ENCODE results near the gene PSMB5. TPM values are rescaled to one million over a fixed set of nuclear protein-coding genes. Genes with fewer than 3 reads are reported as not detected.

The PSMB5 gene
- total and polyA plus RNA-seq, 2 of the 13 experiments (the other 11 are each of a cell fraction or from before 2014, with no cell fraction given) = 705 to 871 TPM

DNA sequence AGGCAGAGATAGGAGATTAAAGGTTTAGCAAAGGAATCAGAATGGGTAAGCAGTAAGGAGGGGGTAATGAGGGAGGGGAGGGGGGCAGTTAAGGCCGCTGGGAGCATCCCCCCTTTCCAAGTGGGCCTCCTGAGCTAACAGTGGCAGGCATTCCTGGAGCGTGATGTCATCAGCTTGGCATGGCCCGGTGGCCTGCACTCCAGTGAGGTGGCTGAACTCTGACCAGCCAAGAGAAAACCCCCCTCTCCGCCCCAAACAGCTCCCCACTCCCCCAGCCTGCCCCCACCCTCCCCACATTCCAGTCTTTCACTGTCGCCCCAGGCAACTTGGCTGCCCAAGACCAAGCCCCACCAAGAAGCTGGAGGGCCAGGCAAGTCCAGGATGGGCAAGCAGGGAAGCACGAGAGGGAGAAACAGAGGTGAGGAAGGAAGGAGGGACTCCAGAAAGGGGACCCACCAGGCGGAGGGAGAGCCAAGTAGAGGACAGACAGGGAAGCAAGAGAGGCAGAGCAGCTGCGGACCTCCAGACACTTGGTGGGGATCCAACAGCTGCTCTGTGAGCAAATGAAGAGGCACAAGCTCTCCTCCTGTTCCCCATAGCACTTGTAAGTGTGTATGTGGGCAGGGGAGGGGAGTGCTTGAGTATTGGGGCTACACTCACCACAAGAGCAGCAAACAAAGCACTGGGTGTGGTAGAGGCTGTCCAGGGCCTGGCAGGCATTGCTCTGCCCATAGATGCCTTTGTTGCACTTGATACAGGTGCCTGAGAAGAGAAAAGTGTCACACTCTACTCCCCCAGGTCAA is 56.8 kb downstream of the PSMB5 start (continued):
- TF ChIP-seq, protein P1, sequence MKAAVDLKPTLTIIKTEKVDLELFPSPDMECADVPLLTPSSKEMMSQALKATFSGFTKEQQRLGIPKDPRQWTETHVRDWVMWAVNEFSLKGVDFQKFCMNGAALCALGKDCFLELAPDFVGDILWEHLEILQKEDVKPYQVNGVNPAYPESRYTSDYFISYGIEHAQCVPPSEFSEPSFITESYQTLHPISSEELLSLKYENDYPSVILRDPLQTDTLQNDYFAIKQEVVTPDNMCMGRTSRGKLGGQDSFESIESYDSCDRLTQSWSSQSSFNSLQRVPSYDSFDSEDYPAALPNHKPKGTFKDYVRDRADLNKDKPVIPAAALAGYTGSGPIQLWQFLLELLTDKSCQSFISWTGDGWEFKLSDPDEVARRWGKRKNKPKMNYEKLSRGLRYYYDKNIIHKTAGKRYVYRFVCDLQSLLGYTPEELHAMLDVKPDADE (CRISPR knock-in tag; IDR thresholded peaks at IDR 0.05) = no peak
- TF ChIP-seq ZFY (CRISPR knock-in tag; IDR thresholded peaks at IDR 0.05) = no peak
- no peak for TF ChIP-seq ZNF891 (CRISPR knock-in tag; IDR thresholded peaks at IDR 0.05)
- no peak for TF ChIP-seq NCOA1 (CRISPR knock-in tag; IDR thresholded peaks at IDR 0.05)
- no peak for TF ChIP-seq ZMYM2 (CRISPR knock-in tag; IDR thresholded peaks at IDR 0.05)
- TF ChIP-seq ELF3 (CRISPR knock-in tag; IDR thresholded peaks at IDR 0.05) = peak; percentile 91
- no peak; the same call in 2 of the 3 replicates for TF ChIP-seq MXI1 (IDR thresholded peaks at IDR 0.05; ENCODE audit: borderline replicate concordance, low read depth, low read length)
- no peak for TF ChIP-seq ZNF121 (CRISPR knock-in tag; IDR thresholded peaks at IDR 0.05)
- TF ChIP-seq REL (CRISPR knock-in tag; conservative IDR thresholded peaks at IDR 0.05) = no peak
- TF ChIP-seq, protein P2, sequence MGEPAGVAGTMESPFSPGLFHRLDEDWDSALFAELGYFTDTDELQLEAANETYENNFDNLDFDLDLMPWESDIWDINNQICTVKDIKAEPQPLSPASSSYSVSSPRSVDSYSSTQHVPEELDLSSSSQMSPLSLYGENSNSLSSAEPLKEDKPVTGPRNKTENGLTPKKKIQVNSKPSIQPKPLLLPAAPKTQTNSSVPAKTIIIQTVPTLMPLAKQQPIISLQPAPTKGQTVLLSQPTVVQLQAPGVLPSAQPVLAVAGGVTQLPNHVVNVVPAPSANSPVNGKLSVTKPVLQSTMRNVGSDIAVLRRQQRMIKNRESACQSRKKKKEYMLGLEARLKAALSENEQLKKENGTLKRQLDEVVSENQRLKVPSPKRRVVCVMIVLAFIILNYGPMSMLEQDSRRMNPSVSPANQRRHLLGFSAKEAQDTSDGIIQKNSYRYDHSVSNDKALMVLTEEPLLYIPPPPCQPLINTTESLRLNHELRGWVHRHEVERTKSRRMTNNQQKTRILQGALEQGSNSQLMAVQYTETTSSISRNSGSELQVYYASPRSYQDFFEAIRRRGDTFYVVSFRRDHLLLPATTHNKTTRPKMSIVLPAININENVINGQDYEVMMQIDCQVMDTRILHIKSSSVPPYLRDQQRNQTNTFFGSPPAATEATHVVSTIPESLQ (CRISPR knock-in tag; conservative IDR thresholded peaks at IDR 0.05) = no peak
- TF ChIP-seq ZNF331 (CRISPR knock-in tag; IDR thresholded peaks at IDR 0.05) = peak; percentile 97
- peak; percentile 62; the same call in 1 of the 2 replicates for TF ChIP-seq ZNF616 (CRISPR knock-in tag; IDR thresholded peaks at IDR 0.05; ENCODE audit: low read depth)
- TF ChIP-seq TCF7 (IDR thresholded peaks at IDR 0.05; ENCODE audit: low read depth) = no peak
- no peak for TF ChIP-seq TOE1 (CRISPR knock-in tag; IDR thresholded peaks at IDR 0.05)
- TF ChIP-seq, protein P3, sequence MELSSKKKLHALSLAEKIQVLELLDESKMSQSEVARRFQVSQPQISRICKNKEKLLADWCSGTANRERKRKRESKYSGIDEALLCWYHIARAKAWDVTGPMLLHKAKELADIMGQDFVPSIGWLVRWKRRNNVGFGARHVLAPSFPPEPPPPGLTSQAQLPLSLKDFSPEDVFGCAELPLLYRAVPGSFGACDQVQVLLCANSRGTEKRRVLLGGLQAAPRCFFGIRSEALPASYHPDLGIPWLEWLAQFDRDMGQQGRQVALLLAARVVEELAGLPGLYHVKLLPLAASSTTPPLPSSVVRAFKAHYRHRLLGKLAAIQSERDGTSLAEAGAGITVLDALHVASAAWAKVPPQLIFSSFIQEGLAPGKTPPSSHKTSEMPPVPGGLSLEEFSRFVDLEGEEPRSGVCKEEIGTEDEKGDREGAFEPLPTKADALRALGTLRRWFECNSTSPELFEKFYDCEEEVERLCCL (CRISPR knock-in tag; IDR thresholded peaks at IDR 0.05; ENCODE audit: borderline replicate concordance) = 0 out of 2 replicates have a peak, but pooled peaks have one; percentile 13
- TF ChIP-seq AGO2 (optimal IDR thresholded peaks at IDR 0.05; ENCODE audit: low read depth, low read length) = no peak
- no peak for TF ChIP-seq ZFP62 (CRISPR knock-in tag; IDR thresholded peaks at IDR 0.05)
- no peak for TF ChIP-seq JUNB (CRISPR knock-in tag; IDR thresholded peaks at IDR 0.05; ENCODE audit: borderline replicate concordance)
- TF ChIP-seq ZNF83 (CRISPR knock-in tag; IDR thresholded peaks at IDR 0.05; ENCODE audit: borderline replicate concordance) = peak; percentile 91
- peak; percentile 81 for TF ChIP-seq CBX1 (IDR thresholded peaks at IDR 0.05; ENCODE audit: low read depth)
- peak; percentile 99 for TF ChIP-seq HDAC2 (CRISPR knock-in tag; IDR thresholded peaks at IDR 0.05)
